ENCODE measurements around the gene CCDC188. TPM values are rescaled to one million over a fixed set of nuclear protein-coding genes. Genes with fewer than 3 reads are reported as not detected.
A peak's percentile ranks its signal among the peaks of the same experiment; 100 is the strongest.

CCDC188 gene
- total RNA-seq, 1 donor from 2014 or later = 0.30 TPM

GRCh38 chr22:20105456-20106204 lies 45.2 kb downstream of the CCDC188 start:
- ATAC-seq (ENCODE audit: poor library complexity) (no peak), DNase-seq (no peak)
- intact Hi-C loops (cut with DNase I) = no loop called here

GRCh38 chr22:20102203-20102780 lies 48.6 kb downstream of the CCDC188 start:
- ATAC-seq (ENCODE audit: poor library complexity) (no peak), DNase-seq (peak; percentile 6)
- intact Hi-C loops (cut with DNase I) = no loop called here

- no peak for ATAC-seq (ENCODE audit: poor library complexity)
- intact Hi-C loops (cut with DNase I) = no loop called here
- DNase-seq = peak; percentile 32
Observed at GRCh38 chr22:20101638-20102037, 49.2 kb downstream of the CCDC188 start.

GRCh38 chr22:20099099-20099711 lies 51.6 kb downstream of the CCDC188 start:
- ATAC-seq (ENCODE audit: poor library complexity) (no peak), DNase-seq (peak; percentile 22)
- intact Hi-C loops (cut with DNase I) = no loop called here

Small RNA genes within 50 kb of the gene (microRNA-seq; reads per million reads assigned to microRNA genes)
- not detected for gene MIR6816

Other genes starting within 250 kb of the CCDC188 start
- 75.3 TPM for gene COMT, start 209.3 kb downstream of the CCDC188 start, total RNA-seq
- gene TXNRD2, start 209.2 kb downstream of the CCDC188 start, total RNA-seq = 40.4 TPM
- gene ARVCF, start 134.2 kb downstream of the CCDC188 start, total RNA-seq = 31.4 TPM
- gene TANGO2, start 129.9 kb downstream of the CCDC188 start, total RNA-seq = 62.3 TPM
- gene DGCR8, start 70.8 kb downstream of the CCDC188 start, total RNA-seq = 15.4 TPM
- gene RANBP1, start 35.0 kb downstream of the CCDC188 start, total RNA-seq = 32.7 TPM
- 21.9 TPM for gene TRMT2A, start 33.8 kb downstream of the CCDC188 start, total RNA-seq
- 39.2 TPM for gene ZDHHC8, start 19.3 kb downstream of the CCDC188 start, total RNA-seq
- 0.75 TPM for gene RTN4R, start 117.3 kb upstream of the CCDC188 start, total RNA-seq
- 45.1 TPM for gene DGCR6L, start 169.0 kb upstream of the CCDC188 start, total RNA-seq
- gene ZNF74, start 243.1 kb upstream of the CCDC188 start, total RNA-seq = 5.9 TPM